ENCODE data around the gene ARID1A.

Gene ARID1A

GRCh38 chr1:26780344-26780957 lies 84.6 kb downstream of the ARID1A start:
- in situ Hi-C loops (cut with HindIII; ENCODE audit: low pct_ligation_motif_present, low pct_unique_long_range_greater_than_20kb, low sequenced_read_pairs): no loop called here
- no peak for DNase-seq

GRCh38 chr1:26781206-26781825 lies 85.5 kb downstream of the ARID1A start:
- DNase-seq: no peak
- in situ Hi-C loops (cut with HindIII; ENCODE audit: low pct_ligation_motif_present, low pct_unique_long_range_greater_than_20kb, low sequenced_read_pairs): no loop called here

GRCh38 chr1:26782521-26783212 lies 86.9 kb downstream of the ARID1A start:
- no peak for DNase-seq
- in situ Hi-C loops (cut with HindIII; ENCODE audit: low pct_ligation_motif_present, low pct_unique_long_range_greater_than_20kb, low sequenced_read_pairs): no loop called here

GRCh38 chr1:26783646-26784022 lies 87.8 kb downstream of the ARID1A start:
- no peak for DNase-seq
- in situ Hi-C loops (cut with HindIII; ENCODE audit: low pct_ligation_motif_present, low pct_unique_long_range_greater_than_20kb, low sequenced_read_pairs): no loop called here

GRCh38 chr1:26784023-26784871 lies 88.4 kb downstream of the ARID1A start:
- peak; percentile 36 for DNase-seq
- in situ Hi-C loops (cut with HindIII; ENCODE audit: low pct_ligation_motif_present, low pct_unique_long_range_greater_than_20kb, low sequenced_read_pairs): no loop called here

GRCh38 chr1:26784886-26785285 lies 89.1 kb downstream of the ARID1A start:
- in situ Hi-C loops (cut with HindIII; ENCODE audit: low pct_ligation_motif_present, low pct_unique_long_range_greater_than_20kb, low sequenced_read_pairs): no loop called here
- DNase-seq: no peak

GRCh38 chr1:26785611-26786436 lies 90.0 kb downstream of the ARID1A start:
- peak; percentile 24 for DNase-seq
- in situ Hi-C loops (cut with HindIII; ENCODE audit: low pct_ligation_motif_present, low pct_unique_long_range_greater_than_20kb, low sequenced_read_pairs): no loop called here

- in situ Hi-C loops (cut with HindIII; ENCODE audit: low pct_ligation_motif_present, low pct_unique_long_range_greater_than_20kb, low sequenced_read_pairs): no loop called here
- peak; percentile 78 for DNase-seq
Observed at GRCh38 chr1:26786437-26787380, 90.9 kb downstream of the ARID1A start.

- no peak for DNase-seq
- in situ Hi-C loops (cut with HindIII; ENCODE audit: low pct_ligation_motif_present, low pct_unique_long_range_greater_than_20kb, low sequenced_read_pairs): no loop called here
Observed at GRCh38 chr1:26787381-26787705, 91.5 kb downstream of the ARID1A start.

- in situ Hi-C loops (cut with HindIII; ENCODE audit: low pct_ligation_motif_present, low pct_unique_long_range_greater_than_20kb, low sequenced_read_pairs): no loop called here
- peak; percentile 81 for DNase-seq
Observed at GRCh38 chr1:26787706-26788514, 92.1 kb downstream of the ARID1A start, which contains the start of gene PIGV. PIGV (plus strand) TSS chr1:26787950; CDS start chr1:26790816, 2,866 bp downstream.

- in situ Hi-C loops (cut with HindIII; ENCODE audit: low pct_ligation_motif_present, low pct_unique_long_range_greater_than_20kb, low sequenced_read_pairs): no loop called here
- no peak for DNase-seq
Observed at GRCh38 chr1:26788515-26788785, 92.6 kb downstream of the ARID1A start.

GRCh38 chr1:26788836-26789611 lies 93.2 kb downstream of the ARID1A start:
- peak; percentile 79 for DNase-seq
- in situ Hi-C loops (cut with HindIII; ENCODE audit: low pct_ligation_motif_present, low pct_unique_long_range_greater_than_20kb, low sequenced_read_pairs): no loop called here

GRCh38 chr1:26789612-26789865 lies 93.7 kb downstream of the ARID1A start:
- in situ Hi-C loops (cut with HindIII; ENCODE audit: low pct_ligation_motif_present, low pct_unique_long_range_greater_than_20kb, low sequenced_read_pairs): no loop called here
- DNase-seq: no peak

- no peak for DNase-seq
- in situ Hi-C loops (cut with HindIII; ENCODE audit: low pct_ligation_motif_present, low pct_unique_long_range_greater_than_20kb, low sequenced_read_pairs): no loop called here
Observed at GRCh38 chr1:26789931-26790330, 94.1 kb downstream of the ARID1A start.

- in situ Hi-C loops (cut with HindIII; ENCODE audit: low pct_ligation_motif_present, low pct_unique_long_range_greater_than_20kb, low sequenced_read_pairs): no loop called here
Observed at GRCh38 chr1:26790551-26790953, 94.7 kb downstream of the ARID1A start.

GRCh38 chr1:26791148-26791547 lies 95.3 kb downstream of the ARID1A start:
- DNase-seq: no peak
- in situ Hi-C loops (cut with HindIII; ENCODE audit: low pct_ligation_motif_present, low pct_unique_long_range_greater_than_20kb, low sequenced_read_pairs): no loop called here

More at GRCh38 chr1:26790551-26790953, 94.7 kb downstream of the ARID1A start:
- DNase-seq: no peak
